Activated CD4-positive, alpha-beta T cell treated with anti-CD3 and anti-CD28 coated beads for 36 hours (primary cell): ENCODE measurements around the gene ZNF213. TPM values are rescaled to one million over a fixed set of nuclear protein-coding genes. Genes with fewer than 3 reads are reported as not detected.
A peak's percentile ranks its signal among the peaks of the same experiment; 100 is the strongest.
"Not testable (repeated sequence)": the region's sequence is repeated elsewhere in the genome, so short reads cannot be mapped to it uniquely, and the experiment has no call there.

Experiments
- ATAC-seq: fragments of 200-7000 bp; cut with Tn5 transposase; one replicate; pipeline ENCODE4 v1.10.0; 2021; ENCODE audit warnings: mild to moderate bottlenecking, moderate library complexity
- CTCF ChIA-PET: fragments of 350-600 bp; sonication (Branson Sonifier 250); formaldehyde crosslinking; loops from one replicate; lab custom pipeline; 2021; ENCODE audit warnings: antibody characterized with exemption; lab: Charles Lee
- POLR2A ChIA-PET: fragments of 350-600 bp; sonication (Branson Sonifier 250); formaldehyde crosslinking; loops from one replicate; lab custom pipeline; 2021; ENCODE audit warnings: antibody characterized with exemption, inconsistent platforms; lab: Charles Lee
- DNase-seq: peaks from one replicate; pipeline ENCODE4 v3.0.0-alpha.2; 2020
- H3K27ac Mint-ChIP-seq: one replicate; pipeline ENCODE4 v1.8.0; 2021; ENCODE audit warnings: mixed read lengths
- H3K27me3 Mint-ChIP-seq: one replicate; pipeline ENCODE4 v1.8.0; 2021; ENCODE audit warnings: mixed read lengths
- H3K36me3 Mint-ChIP-seq: one replicate; pipeline ENCODE4 v1.8.0; 2021; ENCODE audit warnings: low read depth, mixed read lengths
- H3K4me1 Mint-ChIP-seq: one replicate; pipeline ENCODE4 v1.8.0; 2021; ENCODE audit warnings: mixed read lengths
- H3K4me3 Mint-ChIP-seq: one replicate; pipeline ENCODE4 v1.8.0; 2021; ENCODE audit warnings: mild to moderate bottlenecking, moderate library complexity, mixed read lengths
- H3K9me3 Mint-ChIP-seq: one replicate; pipeline ENCODE4 v1.8.0; 2021; ENCODE audit warnings: low read depth, mixed read lengths
- intact Hi-C, 2 experiments: fragments of 100-400 bp; cut with DNase I in 1 of 2; cut with micrococcal nuclease in 1 of 2; formaldehyde crosslinking; loops; one replicate each; pipeline versions ENCODE4 v1.14.2 to v1.15.1; 2022 to 2024; cut with DNase I, micrococcal nuclease
- total RNA-seq, 2 experiments: library from RNA; stranded (reverse); gene quantifications; one replicate each; pipeline ENCODE4 v1.2.3, GENCODE V29; 2021

Gene ZNF213
- total RNA-seq, 2 experiments from 2014 or later, result 7.6 to 8.3 TPM

DNA sequence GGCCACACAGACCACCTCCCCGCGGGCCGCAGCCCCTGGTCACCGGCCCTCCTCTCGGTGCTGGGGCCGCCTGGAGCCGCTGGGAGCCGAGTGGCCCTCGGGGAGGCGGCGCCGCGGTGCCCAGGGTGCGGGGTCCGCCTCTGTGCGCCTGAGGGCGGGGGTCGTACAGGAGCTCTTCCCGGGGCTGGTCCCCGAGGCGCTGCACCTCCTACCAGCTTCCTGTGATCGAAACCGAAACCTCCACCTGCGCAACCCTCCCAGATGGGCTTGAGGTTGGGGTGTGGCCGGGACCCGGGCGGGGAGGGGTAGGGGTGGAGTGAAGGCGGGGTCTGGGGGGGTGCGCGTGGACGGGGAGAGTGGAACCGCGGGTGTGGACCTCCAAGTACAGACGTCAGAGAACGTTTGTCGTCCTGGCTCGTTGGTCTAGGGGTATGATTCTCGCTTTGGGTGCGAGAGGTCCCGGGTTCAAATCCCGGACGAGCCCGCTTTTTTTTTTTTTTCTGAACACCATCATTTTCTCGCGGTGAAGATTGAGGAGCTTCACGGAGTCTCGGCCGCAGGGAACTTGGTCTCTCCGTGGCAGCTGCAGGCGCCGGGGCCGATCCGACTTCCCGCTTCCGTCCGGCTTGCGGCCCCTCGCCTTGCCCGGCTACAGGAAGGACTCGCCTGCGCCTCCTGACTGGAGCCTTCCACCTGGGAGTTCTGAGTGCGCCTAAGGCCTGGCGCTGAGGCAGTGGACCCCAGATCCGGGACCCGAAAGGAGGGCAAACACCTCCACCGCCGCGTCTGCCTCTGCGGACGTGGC is 23.9 kb downstream of the ZNF213 start:
- intact Hi-C loops, result loop anchor here (1.0 kb wide), 2 partner anchors 8 to 13 kb away; no protein-coding TSS in a partner anchor
- peaks cover 7% of the 10 kb centered on the region for H3K27me3 Mint-ChIP-seq
- CTCF ChIA-PET, result interaction anchor here (0.5 to 1.2 kb wide), 7 partner anchors 8 to 128 kb away, joined by 3 to 7 read pairs (median 5); no protein-coding TSS in a partner anchor

DNA sequence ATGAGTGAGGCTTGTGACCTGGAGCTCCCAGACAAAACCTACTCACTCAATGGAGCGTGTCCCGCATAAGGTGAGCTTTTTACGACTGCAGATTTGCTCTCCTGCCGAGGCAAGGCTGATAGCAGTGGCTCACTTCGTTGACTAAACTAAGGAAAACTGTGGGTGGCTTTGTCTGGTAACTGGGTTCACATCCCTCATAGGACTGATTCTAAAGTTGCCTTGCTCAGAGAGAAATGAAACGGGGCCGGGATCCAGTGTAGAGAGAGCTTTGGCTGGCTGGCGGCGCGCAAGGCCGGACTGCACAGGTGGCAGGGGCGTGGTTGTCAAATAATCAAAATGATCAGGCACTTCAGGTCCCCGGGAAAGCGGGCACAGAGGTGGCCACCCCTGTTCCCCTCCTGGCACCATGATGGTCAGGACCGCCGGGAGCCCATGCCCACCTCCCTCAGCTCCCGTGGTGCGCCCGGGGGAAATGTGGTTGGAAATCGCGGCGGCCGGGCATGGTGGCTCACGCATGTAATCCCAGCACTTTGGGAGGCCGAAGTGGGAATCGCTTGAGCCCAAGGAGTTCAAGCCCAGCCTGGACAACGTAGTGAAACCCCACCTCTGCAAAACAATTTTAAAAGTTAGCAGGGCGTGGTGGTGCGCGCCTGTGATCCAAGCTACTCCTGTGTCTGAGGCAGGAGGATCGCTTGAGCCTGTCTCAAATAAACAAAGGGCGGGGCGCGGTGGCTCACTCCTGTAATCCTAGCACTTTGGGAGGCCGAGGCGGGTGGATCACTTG is 26.6 kb downstream of the ZNF213 start:
- intact Hi-C loops, result no loop called here
- H3K9me3 Mint-ChIP-seq, result no peaks in the 10 kb centered on the region
- no peak for ATAC-seq
- peaks cover 27% of the 10 kb centered on the region for H3K4me1 Mint-ChIP-seq
- H3K36me3 Mint-ChIP-seq, result peaks cover 2% of the 10 kb centered on the region
- POLR2A ChIA-PET, result no interaction called here
- peaks cover 7% of the 10 kb centered on the region for H3K27me3 Mint-ChIP-seq
- no peak for DNase-seq
- CTCF ChIA-PET, result interaction anchor here (0.5 to 1.4 kb wide), 2 partner anchors 21 to 130 kb away, joined by 3 read pairs; no protein-coding TSS in a partner anchor
- H3K27ac Mint-ChIP-seq, result no peak overlapping the region
- H3K4me3 Mint-ChIP-seq, result peak overlapping the region; percentile 38

More for the DNA sequence above, 23.9 kb downstream of the ZNF213 start:
- Mint-ChIP-seq H3K27ac (peak overlapping the region; percentile 88), H3K9me3 (peaks cover 2% of the 10 kb centered on the region), H3K36me3 (peaks cover 2% of the 10 kb centered on the region), H3K4me1 (peaks cover 20% of the 10 kb centered on the region), H3K4me3 (peak overlapping the region; percentile 87)
- DNase-seq (peak; percentile 91), ATAC-seq (peak; percentile 75)
- POLR2A ChIA-PET, result interaction anchor here (0.6 to 1.5 kb wide), 7 partner anchors 8 to 290 kb away, joined by 3 to 10 read pairs (median 3); partner anchors contain the start of gene ZNF213

DNA sequence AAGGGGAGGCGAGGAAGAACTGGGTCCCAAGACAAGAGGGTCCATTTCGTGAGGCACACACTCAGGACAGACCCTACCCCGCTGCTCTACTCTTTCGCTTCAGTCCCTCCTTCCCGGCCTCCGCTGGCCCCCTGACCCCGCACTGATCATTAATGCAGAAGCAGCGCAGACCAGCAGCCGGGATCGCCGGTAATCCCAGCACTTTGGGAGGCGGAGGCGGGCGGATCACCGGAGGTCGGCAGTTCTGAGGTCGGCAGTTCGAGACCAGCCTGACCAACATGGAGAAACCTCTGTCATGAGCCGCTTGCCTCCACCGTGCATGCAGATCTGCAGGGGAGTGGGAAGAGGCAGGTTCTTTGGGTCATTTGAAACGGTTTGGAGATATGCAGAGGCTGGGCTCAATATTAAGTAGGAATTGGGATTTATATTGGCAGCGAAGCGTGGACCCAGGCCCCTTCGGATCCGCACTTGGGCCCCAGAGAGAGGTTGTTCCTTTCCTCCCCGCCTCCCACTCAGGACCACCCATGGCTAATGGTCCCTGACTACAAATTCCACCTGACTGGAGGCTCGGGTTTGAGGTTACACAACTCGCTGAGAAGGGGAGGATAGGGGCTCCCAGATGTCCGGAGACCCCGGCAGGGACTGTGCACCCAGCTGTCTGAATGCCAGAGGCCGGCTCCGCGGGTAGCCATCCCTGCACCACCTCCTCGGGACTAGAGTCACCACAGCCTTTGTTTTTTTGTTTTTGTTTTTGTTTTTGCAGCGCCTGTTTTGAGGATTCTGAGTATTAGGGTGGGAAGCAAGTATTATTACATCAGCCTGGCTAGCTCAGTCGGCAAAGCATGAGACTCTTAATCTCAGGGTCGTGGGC is 29.5 kb downstream of the ZNF213 start:
- Mint-ChIP-seq H3K9me3 (no peaks in the 10 kb centered on the region), H3K36me3 (no peaks in the 10 kb centered on the region), H3K4me1 (peaks cover 15% of the 10 kb centered on the region), H3K4me3 (no peak overlapping the region), H3K27ac (no peak overlapping the region), H3K27me3 (peaks cover 1% of the 10 kb centered on the region)
- DNase-seq, result no peak
- ChIA-PET CTCF (interaction anchor here (0.5 to 2.1 kb wide), 8 partner anchors 10 to 136 kb away, joined by 3 to 15 read pairs (median 4); no protein-coding TSS in a partner anchor), POLR2A (no interaction called here)
- no peak for ATAC-seq
- intact Hi-C loops, result no loop called here

DNA sequence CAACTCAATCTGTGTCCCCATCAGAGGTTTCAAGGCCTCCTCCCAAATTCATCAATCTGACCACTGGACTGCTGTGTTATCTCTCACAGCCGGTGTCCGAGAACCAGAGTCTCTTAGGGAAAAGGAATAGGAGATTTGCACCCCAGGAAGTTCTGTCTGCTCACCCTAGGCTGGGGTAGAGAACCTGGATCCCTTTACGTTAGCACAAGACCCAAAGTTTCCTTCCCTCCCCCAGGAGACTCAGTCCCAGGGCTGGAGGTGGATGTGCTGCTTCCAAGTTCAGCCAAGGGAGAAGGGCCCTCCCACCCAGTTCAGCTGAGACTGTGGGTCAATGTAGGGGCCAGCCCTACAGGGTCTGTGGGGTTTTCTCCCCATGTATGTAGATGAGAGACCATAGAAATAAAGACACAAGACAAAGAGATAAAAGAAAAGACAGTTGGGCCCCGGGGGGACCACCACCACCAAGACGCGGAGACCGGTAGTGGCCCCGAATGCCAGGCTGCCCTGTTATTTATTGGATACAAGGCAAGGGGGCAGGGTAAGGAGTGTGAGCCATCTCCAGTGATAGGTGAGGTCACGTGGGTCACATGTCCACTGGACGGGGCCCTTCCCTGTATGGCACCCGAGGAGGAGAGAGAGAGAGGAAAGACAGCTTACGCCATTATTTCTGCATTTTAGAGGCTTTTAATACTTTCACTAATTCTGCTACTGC is 30.4 kb downstream of the ZNF213 start:
- peaks cover 2% of the 10 kb centered on the region for H3K27me3 Mint-ChIP-seq
- CTCF ChIA-PET, result interaction anchor here (0.5 to 2.1 kb wide), 11 partner anchors 9 to 136 kb away, joined by 3 to 15 read pairs (median 4); partner anchors contain the start of gene ZNF213
- H3K4me1 Mint-ChIP-seq, result peaks cover 10% of the 10 kb centered on the region
- no peaks in the 10 kb centered on the region for H3K9me3 Mint-ChIP-seq
- no peak for ATAC-seq
- no peak for DNase-seq
- H3K27ac Mint-ChIP-seq, result peak overlapping the region; percentile 68
- POLR2A ChIA-PET, result no interaction called here
- intact Hi-C loops, result loop anchor here in 1 of 2 experiments (5.0 kb wide), 1 partner anchor 68 kb away; the partner anchor contains the start of gene ZSCAN10
- H3K4me3 Mint-ChIP-seq, result peak overlapping the region; percentile 32
- no peaks in the 10 kb centered on the region for H3K36me3 Mint-ChIP-seq

DNA sequence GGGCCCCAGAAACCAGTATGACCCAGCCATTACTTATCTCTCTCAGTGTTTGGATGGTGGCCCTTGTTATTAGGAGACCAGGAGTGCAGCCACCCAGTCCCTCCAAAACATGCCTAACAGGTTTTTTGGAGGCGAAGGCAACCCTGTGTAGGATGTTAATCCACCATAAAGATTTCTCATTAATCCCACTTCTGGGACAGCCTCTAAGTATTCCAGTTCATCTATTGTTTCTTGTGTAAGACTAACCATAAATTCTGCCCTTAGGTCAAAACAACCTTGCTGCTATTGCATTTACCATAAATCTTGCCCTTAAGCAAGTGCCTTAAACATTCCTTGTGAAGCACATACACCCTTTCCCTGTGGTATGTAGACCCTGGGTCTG is 31.7 kb downstream of the ZNF213 start:
- ATAC-seq (no peak), DNase-seq (no peak)
- no peaks in the 10 kb centered on the region for H3K9me3 Mint-ChIP-seq
- no peak overlapping the region for H3K27ac Mint-ChIP-seq
- H3K27me3 Mint-ChIP-seq, result peaks cover 11% of the 10 kb centered on the region
- POLR2A ChIA-PET, result no interaction called here
- H3K4me1 Mint-ChIP-seq, result peaks cover 17% of the 10 kb centered on the region
- no peaks in the 10 kb centered on the region for H3K36me3 Mint-ChIP-seq
- CTCF ChIA-PET, result interaction anchor here (0.7 to 2.1 kb wide), 8 partner anchors 31 to 137 kb away, joined by 3 to 15 read pairs (median 4); partner anchors contain the start of gene ZNF213
- intact Hi-C loops, result loop anchor here (1.0 to 5.0 kb wide), 5 partner anchors 32 to 107 kb away; partner anchors contain the start of gene ZSCAN10 (in 1 of the 2)
- no peak overlapping the region for H3K4me3 Mint-ChIP-seq

DNA sequence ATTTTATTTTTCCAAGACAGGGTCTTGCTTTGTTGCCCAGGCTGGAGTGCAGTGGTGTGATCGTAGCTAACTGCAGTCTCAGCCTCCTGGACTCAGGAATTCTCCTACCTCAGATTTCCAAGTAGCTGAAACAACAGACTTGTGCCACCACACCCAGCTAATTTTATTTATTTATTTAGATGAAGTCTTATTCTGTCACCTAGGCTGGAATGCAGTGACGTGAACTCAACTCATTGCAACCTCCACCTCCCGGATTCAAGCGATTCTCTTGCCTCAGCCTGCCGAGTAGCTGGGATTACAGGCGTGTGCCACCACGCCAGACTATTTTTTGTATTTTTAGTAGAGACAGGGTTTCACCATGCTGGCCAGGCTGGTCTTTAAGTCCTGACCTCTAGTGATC is 33.9 kb downstream of the ZNF213 start:
- intact Hi-C loops, result loop anchor here in 1 of 2 experiments (5.0 kb wide), 1 partner anchor 71 kb away; the partner anchor contains the start of gene ZSCAN10
- H3K9me3 Mint-ChIP-seq, DNase-seq, ATAC-seq, H3K27ac Mint-ChIP-seq, POLR2A ChIA-PET, H3K4me3 Mint-ChIP-seq, H3K36me3 Mint-ChIP-seq: not testable (repeated sequence)
- CTCF ChIA-PET, result interaction anchor here (0.6 to 4.2 kb wide), 11 partner anchors 9 to 141 kb away, joined by 3 to 27 read pairs (median 5); partner anchors contain the start of gene ZSCAN10
- H3K4me1 Mint-ChIP-seq, result peaks cover 30% of the 10 kb centered on the region
- H3K27me3 Mint-ChIP-seq, result peaks cover 20% of the 10 kb centered on the region

DNA sequence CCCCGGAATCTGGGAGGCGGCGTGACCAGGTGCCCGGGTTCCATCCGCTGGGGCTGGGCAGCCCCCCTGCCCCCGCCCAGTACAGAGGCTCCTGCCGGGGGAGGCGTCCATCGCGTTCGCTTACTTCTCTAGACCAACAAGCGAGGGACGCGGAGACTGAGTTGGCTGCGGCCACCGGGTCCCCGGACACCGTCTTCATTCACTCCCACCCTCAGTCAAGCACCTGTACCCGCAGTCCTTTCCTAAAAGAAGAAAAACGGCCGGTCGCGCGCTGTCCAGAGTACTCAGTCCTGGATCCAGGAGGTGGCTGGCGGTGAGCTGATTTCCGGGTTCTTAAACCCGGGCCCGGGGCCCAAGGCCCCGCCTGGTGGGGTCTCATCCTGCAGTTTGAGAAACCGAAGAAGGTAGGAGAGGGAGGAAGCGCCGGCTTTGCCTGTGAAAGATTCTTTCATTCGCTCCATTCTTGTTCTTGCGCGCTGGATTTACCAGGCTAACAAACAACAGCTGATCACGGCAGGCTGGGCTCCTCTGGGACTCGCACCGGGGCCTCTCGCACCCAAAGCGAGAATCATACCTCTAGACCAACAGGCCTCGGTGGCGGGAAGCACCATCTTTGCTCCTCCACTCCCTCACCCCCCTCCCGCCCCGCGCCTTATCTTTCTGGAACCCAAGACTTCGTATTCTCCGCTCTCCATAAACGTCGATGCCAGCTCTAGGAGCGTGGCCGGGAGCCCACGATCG is 35.8 kb downstream of the ZNF213 start:
- Mint-ChIP-seq H3K4me3 (peak overlapping the region; percentile 62), H3K4me1 (peaks cover 36% of the 10 kb centered on the region), H3K36me3 (no peaks in the 10 kb centered on the region), H3K9me3 (no peaks in the 10 kb centered on the region), H3K27ac (no peak overlapping the region), H3K27me3 (peaks cover 33% of the 10 kb centered on the region)
- intact Hi-C loops, result loop anchor here (1.0 to 5.0 kb wide), 4 partner anchors 11 to 332 kb away; partner anchors contain the start of gene CLUAP1 (in 1 of the 2)
- DNase-seq, result peak; percentile 65
- POLR2A ChIA-PET, result interaction anchor here (0.9 to 1.1 kb wide), 2 partner anchors 18 to 21 kb away, joined by 3 to 4 read pairs; no protein-coding TSS in a partner anchor
- CTCF ChIA-PET, result interaction anchor here (0.7 to 4.2 kb wide), 9 partner anchors 11 to 143 kb away, joined by 3 to 27 read pairs (median 5); no protein-coding TSS in a partner anchor
- ATAC-seq, result peak; percentile 10

DNA sequence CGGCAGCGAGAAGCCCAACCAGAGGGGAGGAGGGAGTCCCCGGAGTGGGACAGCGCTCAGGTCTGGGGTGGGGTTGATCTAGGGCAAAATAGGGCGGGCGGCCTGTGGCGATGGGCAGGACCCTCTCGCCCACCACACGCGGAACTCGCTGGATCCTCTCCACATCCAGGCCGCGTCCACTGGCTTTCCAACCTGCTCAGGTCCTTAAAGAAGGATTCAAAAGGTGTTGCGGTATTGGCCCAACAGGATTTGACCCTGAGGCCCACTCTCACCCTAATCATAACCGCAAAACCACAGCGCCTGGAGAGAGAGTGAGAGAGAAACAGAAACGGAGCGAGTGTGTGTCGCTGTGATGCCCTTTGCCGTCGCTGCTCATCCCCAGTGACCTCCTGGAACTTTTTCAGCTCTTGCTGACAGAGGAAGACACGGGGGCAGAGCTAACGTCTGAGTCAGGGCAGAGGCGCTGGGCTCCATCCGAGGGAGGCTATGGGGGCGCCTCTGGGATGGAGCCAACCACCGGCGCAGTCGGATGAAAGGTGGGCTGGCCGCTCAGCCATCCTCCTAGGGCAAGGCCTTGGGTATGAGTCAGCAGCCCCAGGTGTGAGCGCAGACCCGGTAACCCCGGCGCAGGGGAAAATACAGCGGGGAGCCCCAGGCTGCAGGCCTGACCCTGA is 36.5 kb downstream of the ZNF213 start:
- Mint-ChIP-seq H3K9me3 (no peaks in the 10 kb centered on the region), H3K4me1 (peaks cover 37% of the 10 kb centered on the region), H3K27ac (peak overlapping the region; percentile 74), H3K27me3 (peaks cover 38% of the 10 kb centered on the region), H3K4me3 (peak overlapping the region; percentile 62), H3K36me3 (peaks cover 3% of the 10 kb centered on the region)
- ChIA-PET CTCF (interaction anchor here (0.7 to 4.2 kb wide), 18 partner anchors 11 to 333 kb away, joined by 3 to 27 read pairs (median 4); partner anchors contain the start of gene ZNF213), POLR2A (no interaction called here)
- ATAC-seq (peak; percentile 74), DNase-seq (peak; percentile 81)
- intact Hi-C loops, result loop anchor here (1.0 to 5.0 kb wide), 4 partner anchors 12 to 331 kb away; partner anchors contain the start of gene CLUAP1 (in 1 of the 2)
